Activated B cell treated with CpG ODN at 0.5 μM for 24 hours (primary cell): ENCODE measurements around the gene RASL10B. TPM values are rescaled to one million over a fixed set of nuclear protein-coding genes. Genes with fewer than 3 reads are reported as not detected.
A peak's percentile ranks its signal among the peaks of the same experiment; 100 is the strongest.

ENCODE experiments used
- ATAC-seq: fragments of 200-7000 bp; cut with Tn5 transposase; one replicate; pipeline ENCODE4 v1.10.0; 2021; ENCODE audit warnings: low read depth, mild to moderate bottlenecking, moderate library complexity
- CTCF ChIA-PET: fragments of 350-600 bp; sonication (Branson Sonifier 250); formaldehyde crosslinking; loops from one replicate; lab custom pipeline; 2021; ENCODE audit warnings: antibody characterized with exemption; lab: Charles Lee
- POLR2A ChIA-PET: fragments of 350-600 bp; sonication (Branson Sonifier 250); formaldehyde crosslinking; loops from one replicate; lab custom pipeline; 2021; ENCODE audit warnings: antibody characterized with exemption; lab: Charles Lee
- DNase-seq: peaks from one replicate; pipeline ENCODE4 v3.0.0; 2022
- H3K27ac Mint-ChIP-seq: one replicate; pipeline ENCODE4 v1.8.0; 2020; ENCODE audit warnings: mixed read lengths
- H3K27me3 Mint-ChIP-seq: one replicate; pipeline ENCODE4 v1.8.0; 2021; ENCODE audit warnings: mixed read lengths
- H3K36me3 Mint-ChIP-seq: one replicate; pipeline ENCODE4 v1.8.0; 2021; ENCODE audit warnings: low read depth, mixed read lengths
- H3K4me1 Mint-ChIP-seq: one replicate; pipeline ENCODE4 v1.8.0; 2021; ENCODE audit warnings: mixed read lengths
- H3K4me3 Mint-ChIP-seq: one replicate; pipeline ENCODE4 v1.8.0; 2020; ENCODE audit warnings: mild to moderate bottlenecking, mixed read lengths
- H3K9me3 Mint-ChIP-seq: one replicate; pipeline ENCODE4 v1.8.0; 2020; ENCODE audit warnings: mixed read lengths
- CTCF ChIP-seq: fragments of 200-600 bp; IDR thresholded peaks from one replicate; pipeline ENCODE4 v1.8.0; 2022; ENCODE audit warnings: antibody characterized with exemption, mild to moderate bottlenecking
- intact Hi-C: fragments of 100-400 bp; cut with micrococcal nuclease; formaldehyde crosslinking; loops from one replicate; pipeline ENCODE4 v1.15.1; 2024
- total RNA-seq: library from RNA; stranded (reverse); gene quantifications from 2 replicates; pipeline ENCODE4 v1.2.3, GENCODE V29; 2022

Gene RASL10B
- total RNA-seq, 1 donor from 2014 or later, result 0.31 TPM

GRCh38 chr17:35744830-35745229 is 13.4 kb downstream of the RASL10B start:
- ATAC-seq (no peak), DNase-seq (no peak)
- Mint-ChIP-seq H3K4me3 (no peak overlapping the region), H3K9me3 (no peaks in the 10 kb centered on the region), H3K27me3 (peaks cover 40% of the 10 kb centered on the region), H3K36me3 (no peaks in the 10 kb centered on the region), H3K27ac (no peak overlapping the region), H3K4me1 (peaks cover 7% of the 10 kb centered on the region)
- TF ChIP-seq CTCF, result no peak
- intact Hi-C loops, result loop anchor here (10.0 kb wide), 1 partner anchor 1200 kb away; no protein-coding TSS in a partner anchor
- ChIA-PET CTCF (interaction anchor here (1.2 kb wide), 1 partner anchor 19 kb away, joined by 4 read pairs; no protein-coding TSS in a partner anchor), POLR2A (no interaction called here)

GRCh38 chr17:35745246-35745645 is 13.8 kb downstream of the RASL10B start:
- DNase-seq (no peak), ATAC-seq (no peak)
- ChIA-PET POLR2A (no interaction called here), CTCF (no interaction called here)
- no peak overlapping the region for H3K27ac Mint-ChIP-seq
- TF ChIP-seq CTCF, result no peak
- peaks cover 38% of the 10 kb centered on the region for H3K27me3 Mint-ChIP-seq
- H3K4me3 Mint-ChIP-seq, result no peak overlapping the region
- intact Hi-C loops, result loop anchor here (10.0 kb wide), 1 partner anchor 1200 kb away; no protein-coding TSS in a partner anchor
- peaks cover 10% of the 10 kb centered on the region for H3K4me1 Mint-ChIP-seq
- no peaks in the 10 kb centered on the region for H3K36me3 Mint-ChIP-seq
- H3K9me3 Mint-ChIP-seq, result no peaks in the 10 kb centered on the region

- Mint-ChIP-seq H3K4me3 (no peak overlapping the region), H3K36me3 (no peaks in the 10 kb centered on the region), H3K27me3 (peaks cover 40% of the 10 kb centered on the region), H3K27ac (no peak overlapping the region), H3K4me1 (peaks cover 10% of the 10 kb centered on the region), H3K9me3 (no peaks in the 10 kb centered on the region)
- TF ChIP-seq CTCF, result no peak
- CTCF ChIA-PET, result interaction anchor here (2.0 kb wide), 1 partner anchor 7 kb away, joined by 10 read pairs; no protein-coding TSS in a partner anchor
- POLR2A ChIA-PET, result no interaction called here
- DNase-seq, result no peak
- intact Hi-C loops, result loop anchor here (10.0 kb wide), 1 partner anchor 1201 kb away; no protein-coding TSS in a partner anchor
- no peak for ATAC-seq
Measured at GRCh38 chr17:35745749-35746320, 14.4 kb downstream of the RASL10B start.

GRCh38 chr17:35747540-35748017 is 16.1 kb downstream of the RASL10B start:
- no peak overlapping the region for H3K27ac Mint-ChIP-seq

More at GRCh38 chr17:35747540-35748017, 16.1 kb downstream of the RASL10B start:
- DNase-seq (peak; percentile 64), ATAC-seq (peak; percentile 97)
- Mint-ChIP-seq H3K9me3 (no peaks in the 10 kb centered on the region), H3K4me1 (peaks cover 6% of the 10 kb centered on the region), H3K36me3 (no peaks in the 10 kb centered on the region), H3K27me3 (peaks cover 35% of the 10 kb centered on the region), H3K4me3 (no peak overlapping the region)
- POLR2A ChIA-PET, result interaction anchor here (1.3 kb wide), 1 partner anchor 62 kb away, joined by 7 read pairs; the partner anchor contains the start of gene TAF15
- intact Hi-C loops, result loop anchor here (1.0 to 10.0 kb wide), 4 partner anchors 134 to 1203 kb away; no protein-coding TSS in a partner anchor
- CTCF ChIA-PET, result interaction anchor here (0.6 to 4.0 kb wide), 25 partner anchors 9 to 1547 kb away, joined by 3 to 51 read pairs (median 4); partner anchors contain the start of genes C17orf50, RASL10B and TAF15
- no peak for TF ChIP-seq CTCF
